Choroid plexus epithelial cell (primary cell): ENCODE measurements around the gene KLHL24.

ENCODE experiments used
- DNase-seq: peaks from one replicate; pipeline ENCODE4 v3.0.0-alpha.2; 2010; ENCODE audit warnings: low read depth
- H3K4me3 ChIP-seq: 2 replicates; pipeline ENCODE4 v1.5.1; 2011; ENCODE audit warnings: low read depth, mild to moderate bottlenecking, control low read depth, low read length, moderate library complexity
- CTCF ChIP-seq: conservative IDR thresholded peaks from 2 replicates; pipeline ENCODE4 v1.5.1; 2011; ENCODE audit warnings: low read depth, mild to moderate bottlenecking, control low read depth, inconsistent platforms, low read length, moderate library complexity

The KLHL24 gene

GRCh38 chr3:183690402-183690995 lies 55.1 kb downstream of the KLHL24 start:
- DNase-seq = no peak
- TF ChIP-seq CTCF = no peak
- H3K4me3 ChIP-seq = no peak overlapping the region

- H3K4me3 ChIP-seq = no peak overlapping the region
- TF ChIP-seq CTCF = no peak
- no peak for DNase-seq
Measured at GRCh38 chr3:183692436-183692835, 57.0 kb downstream of the KLHL24 start.

GRCh38 chr3:183695569-183696364 lies 60.3 kb downstream of the KLHL24 start:
- DNase-seq = no peak
- TF ChIP-seq CTCF = no peak
- no peak overlapping the region for H3K4me3 ChIP-seq

- H3K4me3 ChIP-seq = peak overlapping the region; percentile 87
- no peak for DNase-seq
- TF ChIP-seq CTCF = no peak
Measured at GRCh38 chr3:183697123-183697609, 61.7 kb downstream of the KLHL24 start.

GRCh38 chr3:183697610-183698317 lies 62.3 kb downstream of the KLHL24 start, which contains the start of gene YEATS2:
TSS of gene YEATS2 (plus strand) at chr3:183697797. CDS start at chr3:183715163, 17,366 bp downstream.
- TF ChIP-seq CTCF = no peak
- peak within 1 kb of the TSS; percentile 87 for H3K4me3 ChIP-seq
- peak; percentile 54 for DNase-seq

- TF ChIP-seq CTCF = no peak
- peak; percentile 58 for DNase-seq
- H3K4me3 ChIP-seq = peak overlapping the region; percentile 87
Measured at GRCh38 chr3:183698318-183698751, 62.9 kb downstream of the KLHL24 start.
